ENCODE measurements around the gene WWOX.

GRCh38 chr16:78851266-78851665, 751.8 kb downstream of the WWOX start:
- TF ChIP-seq OSR1 (CRISPR knock-in tag; IDR thresholded peaks at IDR 0.05): no peak
- no peak for TF ChIP-seq ZFP3 (CRISPR knock-in tag; IDR thresholded peaks at IDR 0.05)
- TF ChIP-seq ARNTL (CRISPR knock-in tag; IDR thresholded peaks at IDR 0.05; ENCODE audit: borderline replicate concordance, low read depth): no peak
- TF ChIP-seq ZFP30 (CRISPR knock-in tag; IDR thresholded peaks at IDR 0.05): no peak
- no peak for TF ChIP-seq CSDC2 (CRISPR knock-in tag; IDR thresholded peaks at IDR 0.05)
- no peak for TF ChIP-seq RARB (CRISPR knock-in tag; IDR thresholded peaks at IDR 0.05)
- TF ChIP-seq, protein P1, sequence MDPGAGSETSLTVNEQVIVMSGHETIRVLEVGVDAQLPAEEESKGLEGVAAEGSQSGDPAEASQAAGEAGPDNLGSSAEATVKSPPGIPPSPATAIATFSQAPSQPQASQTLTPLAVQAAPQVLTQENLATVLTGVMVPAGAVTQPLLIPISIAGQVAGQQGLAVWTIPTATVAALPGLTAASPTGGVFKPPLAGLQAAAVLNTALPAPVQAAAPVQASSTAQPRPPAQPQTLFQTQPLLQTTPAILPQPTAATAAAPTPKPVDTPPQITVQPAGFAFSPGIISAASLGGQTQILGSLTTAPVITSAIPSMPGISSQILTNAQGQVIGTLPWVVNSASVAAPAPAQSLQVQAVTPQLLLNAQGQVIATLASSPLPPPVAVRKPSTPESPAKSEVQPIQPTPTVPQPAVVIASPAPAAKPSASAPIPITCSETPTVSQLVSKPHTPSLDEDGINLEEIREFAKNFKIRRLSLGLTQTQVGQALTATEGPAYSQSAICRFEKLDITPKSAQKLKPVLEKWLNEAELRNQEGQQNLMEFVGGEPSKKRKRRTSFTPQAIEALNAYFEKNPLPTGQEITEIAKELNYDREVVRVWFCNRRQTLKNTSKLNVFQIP (CRISPR knock-in tag; IDR thresholded peaks at IDR 0.05; ENCODE audit: borderline replicate concordance, low read depth): no peak
- TF ChIP-seq, protein P2, sequence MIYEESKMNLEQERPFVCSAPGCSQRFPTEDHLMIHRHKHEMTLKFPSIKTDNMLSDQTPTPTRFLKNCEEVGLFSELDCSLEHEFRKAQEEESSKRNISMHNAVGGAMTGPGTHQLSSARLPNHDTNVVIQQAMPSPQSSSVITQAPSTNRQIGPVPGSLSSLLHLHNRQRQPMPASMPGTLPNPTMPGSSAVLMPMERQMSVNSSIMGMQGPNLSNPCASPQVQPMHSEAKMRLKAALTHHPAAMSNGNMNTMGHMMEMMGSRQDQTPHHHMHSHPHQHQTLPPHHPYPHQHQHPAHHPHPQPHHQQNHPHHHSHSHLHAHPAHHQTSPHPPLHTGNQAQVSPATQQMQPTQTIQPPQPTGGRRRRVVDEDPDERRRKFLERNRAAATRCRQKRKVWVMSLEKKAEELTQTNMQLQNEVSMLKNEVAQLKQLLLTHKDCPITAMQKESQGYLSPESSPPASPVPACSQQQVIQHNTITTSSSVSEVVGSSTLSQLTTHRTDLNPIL (CRISPR knock-in tag; IDR thresholded peaks at IDR 0.05; ENCODE audit: low read depth): no peak
- TF ChIP-seq ZC3H10 (CRISPR knock-in tag; IDR thresholded peaks at IDR 0.05): no peak
- TF ChIP-seq ISL1 (CRISPR knock-in tag; IDR thresholded peaks at IDR 0.05): no peak

Data from SK-N-SH treated with all-trans-retinoic acid at 6 μM for 48 hours (cell line).